NCI-H524 (cell line): ENCODE data around the gene ARHGAP42.

ENCODE experiments used
- DNase-seq, 2 experiments: peaks; one replicate each; lab custom pipeline; 2025; lab: John Stamatoyannopoulos, UW

ARHGAP42 gene

GRCh38 chr11:100801225-100801999 lies 114.3 kb downstream of the ARHGAP42 start:
- no peak for DNase-seq

- no peak for DNase-seq
These were observed 118.6 kb downstream of the ARHGAP42 start for GRCh38 chr11:100805506-100806199.

- DNase-seq = no peak
These were observed 119.2 kb downstream of the ARHGAP42 start for GRCh38 chr11:100806296-100806695.

GRCh38 chr11:100808904-100809491 lies 121.9 kb downstream of the ARHGAP42 start:
- no peak for DNase-seq

GRCh38 chr11:100810146-100810545 lies 123.1 kb downstream of the ARHGAP42 start:
- DNase-seq = no peak

DNA sequence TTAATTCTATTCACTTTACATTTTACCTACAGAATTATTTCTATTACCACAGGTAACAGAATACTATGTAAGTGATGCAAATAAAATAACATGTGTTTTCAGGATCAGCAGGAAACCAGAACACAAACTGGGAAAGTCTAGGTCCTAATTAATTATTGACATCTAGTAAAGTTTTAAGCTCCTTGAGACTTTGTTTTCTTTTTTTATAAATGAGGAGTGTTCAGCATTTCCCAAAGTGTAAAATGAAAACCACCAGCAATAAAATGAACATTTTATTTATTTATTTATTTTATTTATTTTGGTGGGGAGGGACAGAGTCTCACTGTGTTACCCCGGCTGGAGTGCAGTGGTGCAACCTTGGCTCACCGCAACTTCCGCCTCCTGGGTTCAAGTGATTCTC lies 123.6 kb downstream of the ARHGAP42 start:
- DNase-seq = no peak

DNA sequence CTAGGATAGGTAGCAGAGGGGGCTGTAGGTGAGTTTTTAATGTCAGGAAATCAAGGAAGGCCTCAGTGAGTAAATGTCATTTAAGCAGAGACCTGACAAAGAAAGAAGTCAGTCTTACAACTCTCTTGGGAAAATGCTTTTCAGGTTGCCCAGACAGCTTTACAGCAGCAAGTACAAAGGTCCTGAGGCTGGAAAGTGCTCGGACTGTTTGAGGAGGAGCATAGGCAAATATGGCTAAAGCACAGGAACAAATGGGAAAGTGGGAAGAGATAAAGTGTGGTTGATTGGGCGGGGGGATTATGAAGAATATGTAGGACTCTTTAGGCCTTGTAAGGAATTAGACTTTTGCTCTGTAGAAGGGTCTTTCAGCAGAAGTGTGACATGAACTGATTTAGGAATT lies 125.4 kb downstream of the ARHGAP42 start:
- DNase-seq = no peak

DNA sequence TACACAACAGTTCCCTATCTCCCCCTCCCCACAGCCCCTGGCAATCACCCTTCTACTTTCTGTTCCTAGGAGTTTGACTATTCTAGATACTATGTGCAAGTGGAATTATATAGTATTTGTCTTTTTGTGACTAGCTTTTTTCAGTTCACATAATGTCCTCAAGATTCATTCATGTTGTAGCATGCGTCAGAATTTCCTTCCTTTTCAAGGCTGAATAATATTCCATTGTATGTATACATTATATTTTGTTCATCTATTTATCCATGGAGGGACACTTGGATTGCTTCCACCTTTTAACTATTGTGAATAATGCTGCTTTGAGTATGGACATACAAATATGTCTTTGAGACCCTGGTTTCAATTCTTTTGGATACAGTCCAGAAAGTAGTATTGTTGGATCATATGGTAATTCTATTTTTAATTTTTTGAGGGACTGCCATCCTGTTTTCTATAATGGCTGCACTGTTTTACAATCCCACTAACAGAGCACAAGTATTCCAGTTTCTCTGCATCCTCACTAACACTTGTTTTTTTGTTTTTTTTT lies 128.8 kb downstream of the ARHGAP42 start:
- DNase-seq = no peak

- peak in 1 of 2 experiments; percentile 32 for DNase-seq
These were observed 129.7 kb downstream of the ARHGAP42 start for GRCh38 chr11:100816823-100817222.

DNA sequence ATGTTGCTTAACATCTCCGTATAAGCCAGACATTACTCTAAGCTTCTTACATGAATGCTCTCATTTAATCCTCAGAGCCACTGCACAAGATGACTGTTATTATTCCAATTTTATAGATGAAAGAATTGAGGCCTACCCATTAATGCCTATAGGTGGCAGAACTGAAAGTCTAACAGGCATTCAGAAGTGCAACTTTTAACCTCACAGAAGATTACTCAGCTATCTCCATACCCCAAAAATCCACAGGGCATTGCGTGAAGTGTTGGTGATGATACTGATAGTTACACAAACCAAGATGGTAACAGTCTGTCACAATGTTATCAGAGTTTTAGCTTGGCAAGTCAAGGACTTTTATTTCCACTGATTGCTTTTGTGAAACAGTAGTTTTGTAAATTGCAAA lies 130.5 kb downstream of the ARHGAP42 start:
- no peak for DNase-seq

- DNase-seq = no peak
These were observed 133.5 kb downstream of the ARHGAP42 start for GRCh38 chr11:100820621-100821020.

DNA sequence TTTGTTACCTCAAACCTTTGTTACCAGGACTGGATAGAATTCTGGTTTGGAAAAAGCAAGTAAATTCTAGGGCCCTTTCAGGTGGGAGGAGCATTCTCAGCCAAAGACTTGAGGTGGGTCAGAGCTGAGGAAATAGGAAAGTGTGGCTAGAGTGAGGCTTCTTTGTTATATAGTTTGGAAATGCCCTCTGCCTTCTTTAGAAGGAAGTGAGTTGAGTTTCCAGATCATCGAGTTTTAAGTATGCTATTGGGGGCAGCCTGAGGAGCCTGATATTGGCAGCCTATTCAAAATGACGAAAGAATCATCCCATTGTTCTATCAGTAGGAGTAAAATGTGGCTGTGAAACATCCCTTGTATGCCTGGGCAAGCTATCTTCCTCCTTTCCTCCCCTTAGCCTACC lies 134.1 kb downstream of the ARHGAP42 start:
- no peak for DNase-seq

DNA sequence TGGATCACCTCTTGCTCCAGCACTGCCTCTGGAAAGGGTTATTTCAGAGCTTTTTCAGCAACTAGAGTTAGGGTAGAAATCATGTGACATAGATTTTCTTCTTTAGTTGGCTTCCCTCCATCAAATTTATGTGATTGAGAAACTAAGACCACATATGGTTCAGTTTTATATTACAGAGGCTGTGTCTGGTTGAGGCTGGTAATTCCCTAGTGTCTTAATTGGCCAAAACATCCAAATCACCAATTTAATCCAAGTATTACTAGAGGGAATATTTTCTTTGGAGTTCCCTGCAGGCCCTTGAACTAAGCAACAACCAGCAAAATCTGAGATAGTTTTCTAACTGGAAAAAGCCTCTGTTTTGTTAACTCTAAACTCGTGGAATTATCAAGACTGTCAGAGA lies 136.3 kb downstream of the ARHGAP42 start:
- DNase-seq = peak; percentile 17 to 80

DNA sequence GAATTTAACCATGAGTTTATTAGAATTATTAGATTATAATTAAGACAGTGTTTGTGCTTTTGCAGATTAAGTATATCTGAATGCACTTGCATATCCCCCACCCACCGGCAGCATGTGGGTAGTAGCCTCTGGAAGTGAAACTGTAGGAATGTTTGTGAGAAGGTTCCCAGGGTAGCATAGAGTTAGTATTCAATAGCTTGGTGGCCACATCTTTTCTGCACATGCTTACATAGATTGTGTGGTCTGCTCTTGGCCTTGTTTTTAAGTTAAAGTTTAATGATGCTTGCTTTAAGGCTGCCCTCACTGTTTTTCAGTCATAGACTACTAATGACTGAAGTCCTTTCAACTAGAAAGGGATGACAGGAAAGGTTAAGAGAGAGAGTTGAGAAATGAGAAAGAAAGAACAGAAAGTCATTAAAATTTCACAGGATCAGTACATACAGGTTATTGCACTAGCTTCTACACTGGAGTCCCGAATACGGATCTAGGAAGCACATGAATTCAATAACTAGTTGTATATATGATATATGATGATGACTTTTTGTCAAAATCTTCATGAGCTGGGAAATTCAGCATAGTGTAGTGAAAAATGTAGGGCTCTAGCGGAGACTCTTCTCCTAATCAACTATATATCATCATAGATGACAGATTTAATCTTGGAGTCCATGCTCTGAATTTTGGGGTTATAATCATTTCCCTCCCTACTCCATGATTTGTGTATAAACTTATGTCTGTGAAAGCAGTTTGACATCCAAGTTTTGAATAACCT lies 137.1 kb downstream of the ARHGAP42 start:
- no peak for DNase-seq

DNA sequence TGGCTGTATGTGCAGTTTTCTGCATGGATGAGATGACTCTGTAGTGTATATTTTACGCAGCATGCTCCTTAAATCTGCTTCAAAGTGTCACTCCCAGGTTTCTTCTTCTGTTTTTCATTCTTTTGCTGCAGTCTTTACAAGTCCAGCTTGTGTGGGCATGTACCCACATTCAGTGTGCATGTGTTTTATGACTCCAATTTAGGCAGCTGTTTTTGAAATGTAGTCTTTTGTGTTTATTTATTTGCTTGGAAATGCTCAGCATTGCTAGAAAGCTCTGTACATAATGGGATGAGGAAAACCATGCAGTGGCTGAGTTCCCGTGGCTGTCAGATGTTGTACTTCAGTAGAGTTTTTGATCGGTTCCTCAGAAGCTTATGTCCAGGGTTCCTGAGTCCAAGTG lies 138.5 kb downstream of the ARHGAP42 start:
- no peak for DNase-seq

- peak in 1 of 2 experiments; percentile 38 for DNase-seq
These were observed 141.0 kb downstream of the ARHGAP42 start for GRCh38 chr11:100827934-100828661.

DNA sequence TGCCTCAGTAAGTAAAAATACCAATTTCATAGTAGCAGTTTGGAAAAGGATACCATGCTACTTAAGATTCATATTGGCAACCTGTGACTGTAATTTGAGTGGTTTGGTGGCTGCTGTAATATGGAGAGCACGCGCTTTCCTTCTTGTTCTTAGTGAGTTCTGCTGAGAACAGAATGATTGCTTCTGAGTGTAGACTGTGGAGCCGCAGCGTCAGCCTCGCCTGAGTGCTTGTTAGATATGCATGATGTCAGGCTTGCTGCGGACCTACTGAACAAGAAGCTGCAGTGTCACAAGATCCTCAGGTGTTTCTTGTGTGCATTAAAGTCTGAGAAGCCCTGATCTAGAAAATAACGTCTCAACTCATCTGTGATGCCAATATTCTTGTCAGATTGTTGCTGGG lies 143.2 kb downstream of the ARHGAP42 start:
- peak in 1 of 2 experiments; percentile 66 for DNase-seq

- peak in 1 of 2 experiments; percentile 12 for DNase-seq
These were observed 144.1 kb downstream of the ARHGAP42 start for GRCh38 chr11:100830978-100831732.

DNA sequence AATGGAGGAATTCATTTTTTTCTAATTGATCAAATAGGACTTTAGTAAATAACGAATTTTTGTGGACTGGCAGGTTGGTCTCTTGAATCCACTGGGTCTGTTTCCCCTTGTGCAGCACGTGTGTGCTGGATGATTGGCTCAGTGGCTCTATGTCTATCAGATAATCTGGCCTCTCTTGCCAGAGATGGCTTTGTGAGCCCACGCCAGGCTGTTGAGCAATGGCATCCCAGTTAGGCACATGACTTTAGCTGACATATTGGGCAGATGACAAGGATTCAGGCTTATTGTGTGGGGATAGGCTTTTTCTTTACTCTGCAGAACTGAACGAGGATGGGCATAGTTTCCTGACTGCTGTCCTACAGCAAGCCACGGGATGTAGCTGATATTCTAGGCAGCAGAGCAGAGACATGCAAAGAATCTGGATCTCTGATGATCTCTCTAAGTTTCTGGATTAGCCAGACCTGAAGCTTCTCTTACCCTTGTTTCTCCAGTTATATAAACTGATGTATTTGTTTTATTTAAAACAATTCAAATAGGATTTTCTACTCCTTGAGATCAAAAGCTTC lies 144.9 kb downstream of the ARHGAP42 start:
- no peak for DNase-seq

GRCh38 chr11:100832829-100833228 lies 145.7 kb downstream of the ARHGAP42 start:
- no peak for DNase-seq
